NOMO-1 treated with dmso at 0.1 percent for 144 hours (cell line): ENCODE data around the gene MEF2A.
A peak's percentile ranks its signal among the peaks of the same experiment; 100 is the strongest.
"Not testable (repeated sequence)": the region's sequence is repeated elsewhere in the genome, so short reads cannot be mapped to it uniquely, and the experiment has no call there.

Experiments used
- DNase-seq: peaks from one replicate; lab custom pipeline; 2025; ENCODE audit not compliant: unreplicated experiment; lab: John Stamatoyannopoulos, UW

Gene MEF2A

DNA sequence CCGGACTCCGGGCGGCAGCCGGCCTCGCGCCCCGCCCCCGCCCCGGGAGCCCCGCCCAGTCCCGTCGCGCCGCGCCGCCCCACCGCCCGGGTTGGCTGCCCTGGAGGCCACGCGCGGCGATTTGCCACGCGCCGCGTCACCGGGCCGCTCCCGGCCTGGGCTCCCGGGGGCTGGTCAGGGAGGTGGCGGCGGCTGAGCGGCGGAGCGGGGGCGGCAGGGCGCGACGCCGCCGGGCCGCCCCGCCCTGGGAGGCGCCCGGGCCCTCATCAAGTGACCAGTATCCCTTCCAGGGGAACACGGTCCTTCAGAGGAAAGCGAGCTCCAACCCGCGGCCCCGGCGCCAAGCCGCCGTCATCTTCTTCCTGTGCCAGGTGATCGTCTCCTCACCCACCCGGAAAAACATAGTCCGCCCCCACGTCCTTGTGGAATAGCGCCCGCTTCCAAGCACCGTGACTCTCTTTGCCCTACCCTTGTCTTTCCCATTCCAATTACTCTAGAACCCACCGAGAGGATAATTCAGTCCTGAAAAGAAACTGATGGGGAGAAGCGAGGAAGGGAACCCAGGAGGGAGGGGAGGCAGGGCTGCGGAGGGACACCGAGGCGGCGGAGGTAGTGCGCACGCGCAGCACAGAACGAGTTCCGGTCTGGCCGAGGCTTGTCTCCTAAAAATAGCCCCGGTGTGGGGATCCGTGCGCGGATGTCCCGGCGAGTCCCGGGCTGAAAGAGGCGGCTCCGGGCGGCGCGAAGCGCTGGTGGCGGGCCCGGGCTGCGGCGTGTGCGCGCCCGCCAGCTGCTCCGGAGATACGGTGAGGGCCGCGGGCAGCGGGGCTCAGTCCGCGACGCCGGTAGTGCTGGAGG is at the start of gene MEF2A:
Gene MEF2A (plus strand): TSS at position 686 of the 858 bp plus-strand sequence. CDS start 67,136 bp downstream, outside the sequence.
- peak; percentile 76 for DNase-seq

DNA sequence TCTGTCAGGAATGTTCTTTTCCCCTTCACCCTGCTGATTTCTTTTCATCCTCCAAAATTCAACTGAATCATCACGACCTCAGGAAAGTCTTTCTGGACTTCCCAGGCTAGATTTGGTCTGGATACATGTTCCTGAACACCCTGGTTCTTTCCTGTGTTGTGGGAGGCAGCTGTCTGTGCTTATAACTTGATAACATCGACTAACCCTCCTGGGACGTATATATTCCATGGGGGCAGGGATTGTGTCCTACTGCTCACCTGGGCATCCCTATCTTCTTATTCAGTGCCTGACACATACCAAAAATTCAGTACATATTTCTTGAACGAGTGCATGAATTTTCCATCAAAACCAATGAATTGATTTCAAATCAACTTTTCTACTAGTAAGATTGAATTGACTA is 47.6 kb upstream of the MEF2A start:
- DNase-seq, result no peak

DNA sequence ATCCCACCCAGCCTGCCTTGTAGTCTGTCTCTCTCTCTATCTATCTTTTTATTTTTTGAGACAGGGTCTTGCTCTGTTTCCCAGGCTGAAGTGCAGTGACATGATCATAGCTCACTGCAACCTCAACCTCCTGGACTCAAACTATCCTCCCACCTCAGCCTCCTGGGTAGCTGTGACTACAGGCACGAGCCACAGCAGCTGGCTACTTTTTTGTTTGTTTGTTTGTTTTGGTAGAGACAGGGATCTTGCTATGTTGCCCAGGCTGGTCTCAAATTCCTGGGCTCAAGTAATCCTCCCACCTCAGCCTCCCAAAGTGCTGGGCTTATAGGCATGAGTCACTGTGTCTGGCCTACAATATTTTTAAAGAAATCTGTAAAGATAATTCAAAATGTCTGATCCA is 46.4 kb upstream of the MEF2A start:
- DNase-seq, result not testable (repeated sequence)

DNA sequence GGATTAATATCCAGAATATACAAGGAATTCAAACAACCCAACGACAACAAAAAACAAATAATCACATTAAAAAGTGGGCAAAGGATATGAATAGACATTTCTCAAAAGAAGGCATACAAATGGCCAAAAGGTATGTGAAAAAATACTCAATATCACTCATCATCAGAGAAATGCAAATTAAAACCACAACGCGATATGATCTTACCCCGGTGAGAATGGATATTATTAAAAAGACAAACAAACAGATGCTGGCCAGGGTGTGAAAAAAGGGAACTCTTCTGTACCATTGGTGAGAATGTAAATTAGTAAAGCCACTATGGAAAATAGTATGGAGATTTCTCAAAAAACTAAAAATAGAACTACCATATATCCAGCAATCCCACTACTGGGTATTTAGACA is 43.5 kb upstream of the MEF2A start:
- DNase-seq, result no peak

DNA sequence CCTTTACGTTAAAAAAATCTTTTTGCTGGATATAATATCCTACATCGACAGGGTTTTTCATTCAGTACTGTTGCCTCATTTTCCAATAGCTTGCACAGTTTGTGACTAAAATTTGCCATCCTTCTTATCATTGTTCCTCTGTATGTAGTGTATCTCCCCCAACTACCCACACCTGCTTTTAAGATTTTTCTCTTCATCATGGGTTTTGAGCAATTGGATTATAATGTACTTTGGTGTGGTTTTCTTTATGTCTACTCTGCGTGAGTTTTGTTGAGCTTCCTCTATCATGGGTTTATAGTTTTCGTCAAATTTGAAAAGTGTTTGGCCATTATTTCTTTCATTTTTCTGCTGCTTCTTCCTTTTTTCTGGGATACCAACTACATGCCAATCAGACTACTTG is 39.6 kb upstream of the MEF2A start:
- DNase-seq, result no peak

DNA sequence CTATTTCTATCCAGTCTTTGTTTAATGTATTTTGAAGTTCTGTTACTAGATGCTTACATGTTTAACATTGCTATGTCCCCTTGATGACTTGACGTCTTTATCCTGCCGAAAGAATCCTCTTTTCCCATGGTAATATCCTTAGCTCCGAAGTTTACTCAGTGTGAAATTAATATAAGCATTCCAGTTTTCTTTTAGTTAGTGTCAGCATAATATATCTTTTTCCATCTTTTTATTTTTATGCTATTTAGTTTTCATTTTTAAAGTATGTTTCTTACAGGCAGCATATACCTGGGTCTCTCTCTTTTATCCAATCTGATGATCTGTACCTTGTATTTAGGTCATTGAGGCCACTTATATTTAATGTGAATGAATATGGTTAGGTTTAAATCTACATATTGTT is 39.1 kb upstream of the MEF2A start:
- no peak for DNase-seq

DNA sequence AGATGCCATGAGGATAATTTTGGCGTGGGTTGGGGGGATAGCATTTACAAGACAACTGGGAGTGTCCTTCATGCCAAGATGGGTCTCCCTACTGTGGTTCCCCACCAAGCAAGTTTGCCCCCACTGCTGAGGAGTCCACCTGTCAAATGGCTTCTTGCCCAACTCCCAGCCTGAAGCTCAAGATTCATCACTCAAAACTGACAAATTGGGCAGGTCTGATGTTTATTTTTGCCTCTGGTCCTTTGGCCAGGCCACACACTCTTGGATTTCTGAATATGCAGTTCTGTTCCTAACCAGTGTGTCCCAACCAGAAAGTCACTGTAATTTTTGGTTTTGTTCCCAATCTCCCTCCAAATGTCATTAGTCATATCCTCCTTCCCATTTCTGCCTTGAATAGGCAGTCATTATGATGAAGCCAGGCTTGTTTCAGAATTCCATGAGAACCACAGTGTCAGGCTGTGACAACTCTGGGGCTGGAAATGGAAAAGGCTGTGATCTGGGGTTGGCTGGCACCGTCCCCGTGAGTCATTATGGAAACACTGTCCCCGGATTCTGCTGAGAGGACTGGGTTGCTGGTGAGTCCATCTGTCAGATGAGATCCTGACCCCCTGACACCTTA is 29.3 kb upstream of the MEF2A start:
- no peak for DNase-seq

DNA sequence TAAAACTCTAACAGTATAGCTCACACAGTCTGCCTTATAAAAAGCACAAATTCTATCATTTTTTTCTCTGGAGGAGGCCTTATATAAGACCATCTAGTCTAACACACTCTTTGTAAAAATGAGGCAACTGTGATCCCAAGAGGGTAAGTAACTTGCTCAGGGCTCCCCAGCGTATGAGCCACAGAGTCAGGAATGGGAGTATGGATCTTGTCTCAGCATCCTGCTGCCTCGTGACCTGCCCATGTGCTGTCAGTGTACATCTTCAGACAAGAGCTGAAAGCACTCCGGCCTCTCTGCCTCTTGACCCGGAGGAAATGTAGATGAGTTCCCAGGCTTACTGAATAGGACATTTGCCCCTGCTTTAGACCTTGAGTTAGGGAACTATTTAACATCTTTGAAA is 28.4 kb upstream of the MEF2A start:
- no peak for DNase-seq

DNA sequence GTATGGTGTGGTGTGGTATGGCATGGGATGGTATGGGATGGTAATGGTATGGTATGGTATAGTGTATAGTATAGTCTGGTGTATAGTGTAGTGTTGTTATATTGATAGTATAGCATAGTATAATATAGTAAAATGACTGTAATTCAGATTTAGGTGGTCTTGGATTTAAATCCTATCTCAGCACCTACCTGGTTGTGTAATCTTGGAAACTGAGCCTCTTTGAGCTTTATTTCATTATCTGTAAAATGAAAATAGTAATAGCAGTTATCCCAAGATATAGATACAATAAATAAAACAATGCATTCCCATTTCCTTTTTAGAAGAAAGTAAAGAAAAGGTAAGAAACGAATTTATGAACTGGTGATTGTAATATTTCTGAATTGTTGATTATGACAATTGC is 27.5 kb upstream of the MEF2A start:
- DNase-seq, result no peak

DNA sequence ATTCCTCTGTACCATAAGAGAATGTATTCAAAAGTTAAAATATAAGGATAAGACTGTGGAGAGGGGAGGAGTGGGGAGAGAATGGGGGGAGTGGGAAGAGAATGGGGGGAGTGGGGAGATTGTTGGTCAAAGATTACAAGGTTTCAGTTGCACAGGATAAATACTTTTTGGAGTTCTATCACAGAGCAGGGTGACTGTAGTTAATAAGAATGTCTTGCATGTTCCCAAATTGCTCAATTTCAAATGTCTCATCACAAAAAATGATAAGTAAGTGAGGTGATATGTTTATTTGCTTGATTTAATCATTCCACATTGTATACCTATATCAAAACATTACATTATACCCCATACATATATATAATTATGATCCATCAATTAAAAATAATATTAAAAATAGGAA is 23.0 kb upstream of the MEF2A start:
- no peak for DNase-seq

DNA sequence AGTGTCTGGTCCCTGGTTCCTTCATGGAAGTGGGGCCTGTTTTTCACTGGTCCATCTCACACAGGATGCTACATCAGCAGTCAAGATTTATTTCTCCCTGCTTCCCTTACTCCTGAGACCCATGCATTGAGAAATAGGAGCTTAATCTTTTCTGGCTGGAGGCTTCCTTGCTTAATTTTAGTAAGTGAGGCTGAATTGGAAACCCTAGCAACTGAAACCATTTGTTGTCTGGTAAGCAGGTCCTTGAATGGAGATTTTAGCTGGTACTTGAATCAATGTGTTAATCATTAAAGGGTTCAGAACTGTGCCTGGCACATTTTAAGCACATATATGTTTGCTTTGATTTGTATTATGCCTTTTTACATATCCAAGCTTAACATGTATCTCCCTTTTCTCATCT is 20.2 kb upstream of the MEF2A start:
- DNase-seq, result no peak

DNA sequence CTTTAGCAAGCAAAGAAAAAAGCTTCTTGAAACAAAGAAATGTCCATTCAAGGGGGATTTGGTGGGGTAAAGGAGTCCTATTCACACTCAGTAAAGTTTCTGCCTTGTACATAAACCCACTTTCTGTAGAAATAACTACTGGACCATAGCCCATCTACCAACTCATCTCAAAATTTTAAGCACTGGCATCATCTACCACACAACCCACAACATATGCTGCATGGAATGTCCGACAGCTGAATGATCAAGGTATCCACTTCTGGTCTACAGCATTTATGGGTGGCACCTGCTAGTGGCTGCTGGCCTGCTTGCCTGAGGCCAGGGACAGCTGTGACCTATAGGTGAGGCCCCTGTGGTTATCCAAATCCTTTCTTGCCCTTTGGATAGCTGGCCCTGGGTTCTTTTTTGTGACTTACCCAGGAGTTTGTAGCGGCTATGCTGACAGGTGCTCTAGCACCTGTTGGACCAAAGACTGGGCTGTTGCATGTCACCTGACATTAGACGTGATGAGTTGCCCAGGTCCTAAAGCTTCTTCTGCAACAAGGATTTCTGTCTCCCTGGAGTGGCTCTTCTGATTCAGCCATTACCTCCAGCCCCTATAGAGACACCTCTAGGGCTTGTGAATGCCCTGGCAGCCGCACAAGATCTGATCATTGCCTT is 19.2 kb upstream of the MEF2A start:
- no peak for DNase-seq

DNA sequence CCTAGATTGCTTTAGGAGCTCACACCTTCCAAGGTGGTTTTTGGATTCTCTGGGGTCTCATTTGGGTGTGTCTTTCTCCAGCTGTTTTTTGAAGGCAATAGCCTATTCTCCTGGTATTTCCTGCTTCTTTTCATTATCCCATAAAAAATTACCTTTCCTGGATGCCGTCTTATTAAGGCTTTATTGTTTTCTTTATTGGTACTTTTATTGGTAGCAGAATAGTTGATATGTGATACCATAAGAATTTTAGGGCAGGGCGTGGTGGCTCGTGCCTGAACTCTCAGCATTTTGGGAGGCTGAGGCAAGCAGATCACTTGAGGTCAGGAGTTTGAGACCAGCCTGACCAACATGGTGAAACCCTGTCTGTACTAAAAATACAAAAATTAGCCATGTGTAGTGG is 18.3 kb upstream of the MEF2A start:
- no peak for DNase-seq

DNA sequence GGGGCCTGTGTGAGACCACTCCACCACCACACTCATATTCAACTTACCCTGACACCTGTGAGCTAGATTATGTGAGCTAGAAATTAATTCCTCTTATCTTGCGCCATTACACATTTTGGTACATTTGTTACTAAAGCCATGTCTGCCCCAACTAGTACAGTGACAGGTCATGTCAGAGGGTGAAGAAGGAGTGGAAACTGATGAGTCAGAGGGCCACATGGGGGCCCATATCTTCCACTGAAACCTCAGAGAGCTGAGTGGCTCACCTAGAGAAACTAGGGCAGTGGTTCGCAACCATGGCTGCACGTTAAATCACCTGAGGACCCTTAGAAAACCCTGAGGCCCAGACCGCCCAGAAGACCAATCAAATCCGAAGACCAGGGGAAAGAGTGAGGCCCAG is 15.7 kb upstream of the MEF2A start:
- DNase-seq, result no peak

DNA sequence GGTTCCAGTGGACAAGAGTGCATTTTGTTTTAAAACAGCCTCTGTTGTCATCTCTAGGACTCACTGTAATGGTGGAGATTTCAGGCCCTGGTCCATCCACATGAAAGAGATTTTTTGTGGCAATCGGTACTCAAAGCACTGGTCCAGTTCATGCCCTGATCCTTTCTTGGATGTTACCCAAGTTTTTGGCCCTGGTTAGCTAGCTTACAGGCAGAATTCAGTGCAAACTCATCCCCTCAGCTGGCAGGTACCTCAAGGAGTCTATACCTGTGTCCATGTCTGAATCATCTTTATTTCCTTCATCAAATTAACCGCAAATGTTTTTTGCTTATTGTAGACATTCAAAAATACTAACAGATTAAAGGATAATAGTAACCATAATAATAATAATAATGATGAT is 13.7 kb upstream of the MEF2A start:
- DNase-seq, result no peak

DNA sequence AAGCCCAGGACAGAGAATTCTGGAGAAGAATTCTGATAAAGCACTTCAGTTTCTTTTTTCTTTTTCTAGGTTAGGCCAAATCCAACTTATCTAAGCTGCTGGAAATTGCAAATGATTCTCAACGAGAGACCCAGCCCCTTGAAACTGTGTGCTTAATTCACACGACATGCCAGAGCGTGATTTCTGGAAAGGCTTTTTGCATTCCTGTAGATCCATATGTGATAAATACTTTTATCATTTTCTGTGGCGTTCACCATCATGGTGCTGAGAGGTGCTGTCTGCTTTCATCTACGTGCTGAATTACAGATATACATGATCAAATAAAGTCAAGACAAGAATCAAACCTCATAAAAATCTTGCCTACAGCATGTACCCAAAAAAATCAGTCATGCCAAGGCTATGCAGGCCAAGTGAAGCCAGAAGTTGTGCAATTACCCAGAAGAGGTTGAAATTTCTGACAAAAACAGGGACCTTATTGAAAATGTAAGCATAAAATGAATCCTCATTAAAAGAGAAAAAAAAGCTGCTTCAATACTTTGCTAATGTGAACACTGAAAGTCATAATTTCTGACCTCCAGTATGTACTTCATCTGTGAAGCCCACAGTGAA is 10.8 kb upstream of the MEF2A start:
- DNase-seq, result no peak

DNA sequence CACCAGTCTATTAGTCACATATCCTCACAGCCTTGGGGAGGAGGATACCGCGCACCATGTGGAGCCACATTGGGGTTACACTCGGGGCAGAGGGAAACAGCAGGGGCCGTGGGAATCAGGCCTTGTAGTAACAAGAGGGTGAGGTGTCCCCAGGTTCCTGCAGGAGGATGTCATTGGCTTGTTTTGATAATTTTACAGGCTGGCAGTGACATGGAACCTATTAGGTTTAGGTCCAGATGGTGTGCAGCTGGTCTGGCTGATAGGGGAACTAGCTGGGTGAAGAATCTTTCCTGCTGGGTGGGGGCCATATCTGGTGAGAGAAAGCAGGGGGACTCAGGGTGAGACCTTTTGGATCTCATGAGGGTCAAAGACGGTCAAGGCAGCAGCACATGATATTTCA is 9.8 kb upstream of the MEF2A start:
- DNase-seq, result no peak

DNA sequence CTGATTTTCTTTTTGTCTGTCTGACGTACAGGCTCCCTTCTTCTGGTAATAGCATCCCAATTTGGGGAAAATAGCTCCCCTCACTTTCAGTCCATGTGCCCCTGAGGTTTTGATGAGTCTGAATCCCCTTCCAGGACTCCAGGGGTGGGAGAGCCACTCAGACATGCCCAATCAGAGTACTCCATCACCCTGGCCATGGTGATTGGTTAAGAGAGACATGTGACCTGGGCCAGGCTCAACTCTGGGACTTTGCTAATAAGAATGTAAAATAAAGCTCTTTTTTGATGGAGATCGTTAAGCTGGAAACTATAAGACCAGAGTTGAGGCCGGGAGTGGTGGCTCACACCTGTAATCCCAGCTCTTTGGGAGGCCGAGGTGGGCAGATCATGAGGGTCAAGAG is 9.2 kb upstream of the MEF2A start:
- DNase-seq, result no peak

DNA sequence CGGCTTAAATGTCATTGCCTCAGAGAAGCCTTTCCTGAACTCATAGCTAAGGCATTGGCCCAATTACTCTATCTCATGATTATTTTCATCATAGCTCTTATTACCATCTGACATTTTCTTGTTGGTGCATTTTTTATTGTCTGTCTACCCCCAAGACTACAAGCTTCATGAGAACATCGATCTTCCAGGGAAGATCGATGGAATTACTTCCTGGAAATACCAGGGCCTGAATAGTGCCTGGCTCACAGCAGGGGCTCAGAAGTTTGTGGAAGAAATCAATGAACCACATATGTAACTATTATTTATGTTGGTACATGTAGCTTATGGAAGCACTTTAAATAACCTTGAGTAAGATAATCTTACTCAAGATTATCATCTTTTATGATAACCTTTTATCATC is 7.7 kb upstream of the MEF2A start:
- DNase-seq, result no peak

DNA sequence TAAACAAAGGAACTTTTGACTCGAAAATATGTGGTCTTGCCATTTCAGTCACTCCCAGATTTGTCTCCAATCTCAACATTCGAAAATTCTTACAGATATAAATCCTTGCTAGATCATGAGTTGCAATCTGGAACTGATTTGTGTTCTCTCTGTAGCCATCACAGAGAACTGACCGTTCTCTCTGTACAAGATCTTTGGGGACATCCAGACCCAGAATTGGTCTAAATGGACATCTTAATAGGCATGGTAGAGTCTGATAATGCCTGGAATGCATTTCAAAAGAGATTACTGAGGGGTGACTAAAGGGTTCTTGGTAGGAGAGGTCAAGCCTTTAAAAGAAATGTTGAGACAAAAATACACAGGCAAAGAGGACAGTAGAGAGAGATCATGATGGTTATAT is 7.2 kb upstream of the MEF2A start:
- no peak for DNase-seq

DNA sequence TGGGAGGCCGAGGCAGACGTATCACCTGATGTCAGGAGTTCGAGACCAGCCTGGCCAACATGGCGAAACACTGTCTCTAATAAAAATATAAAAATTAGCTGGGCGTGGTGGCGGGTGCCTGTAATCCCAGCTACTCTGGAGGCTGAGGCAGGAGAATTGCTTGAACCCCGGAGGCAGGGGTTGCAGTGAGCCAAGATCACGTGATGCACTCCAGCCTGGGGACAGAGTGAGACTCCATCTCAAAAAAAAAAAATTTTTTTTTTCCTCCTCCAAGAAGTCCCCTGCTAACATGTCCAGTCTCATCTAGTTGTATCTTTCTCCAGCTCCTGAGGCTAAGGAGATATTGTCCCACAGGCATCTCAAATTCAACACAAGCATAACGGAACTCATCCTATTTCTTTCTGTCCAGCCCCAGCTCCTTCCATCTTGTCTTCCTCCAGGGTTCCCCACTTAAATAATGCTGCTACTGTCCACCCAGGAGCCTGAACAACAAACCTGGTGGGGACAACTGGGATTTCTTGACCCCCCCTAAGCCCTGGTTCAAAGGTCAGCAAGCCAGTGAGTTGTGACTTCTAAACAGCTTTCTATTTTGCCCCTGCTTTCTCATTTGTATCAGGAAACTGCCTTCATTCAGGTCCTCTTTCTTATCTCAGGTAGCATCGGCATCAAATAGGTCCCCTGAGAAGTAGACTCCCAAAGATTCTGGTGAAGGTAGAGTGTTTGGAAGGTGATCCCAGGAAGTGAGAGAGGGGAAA is 4.1 kb upstream of the MEF2A start:
- DNase-seq, result no peak
